HEK293 (cell line): Measurements from ENCODE around the gene UCMA.

ENCODE experiments used
- CTCF ChIA-PET: fragments of 350-600 bp; formaldehyde crosslinking; extraction: SDS; loops from one replicate; lab custom pipeline; 2021; ENCODE audit warnings: antibody characterized with exemption; lab: Yijun Ruan, JAX
- POLR2A ChIA-PET: fragments of 300-600 bp; formaldehyde crosslinking; extraction: SDS; loops from one replicate; lab custom pipeline; 2020; ENCODE audit warnings: antibody characterized with exemption, inconsistent platforms; lab: Yijun Ruan, JAX
- H3K27ac ChIP-seq: fragments of 200-500 bp; sonication (Bioruptor generic); 2 replicates; pipeline ENCODE4 v1.5.1; 2014; ENCODE audit warnings: low read depth, low read length, control low read depth, inconsistent platforms; ENCODE audit errors: extremely low read depth
- H3K36me3 ChIP-seq, 2 experiments: fragments of 200-500 bp in 1 of 2; sonication (Bioruptor generic) in 1 of 2; 1 replicate in 1 of 2; 2 replicates in 1 of 2; pipeline ENCODE4 v1.5.1; 2014 to 2017; ENCODE audit warnings: inconsistent platforms in 2 of 2, low read length in 2 of 2; ENCODE audit not compliant: control insufficient read depth in 2 of 2, insufficient read depth in 1 of 2
- H3K4me1 ChIP-seq: fragments of 200-500 bp; sonication (Bioruptor generic); 2 replicates; pipeline ENCODE4 v1.5.1; 2014; ENCODE audit warnings: mild to moderate bottlenecking, low read length, inconsistent platforms; ENCODE audit not compliant: control insufficient read depth, insufficient read depth
- H3K4me3 ChIP-seq: 2 replicates; pipeline ENCODE4 v1.5.1; 2011; ENCODE audit warnings: low read depth, mild to moderate bottlenecking, control low read depth, low read length, moderate library complexity
- H3K9me3 ChIP-seq: fragments of 200-500 bp; sonication (Bioruptor generic); 2 replicates; pipeline ENCODE4 v1.5.1; 2014; ENCODE audit warnings: low read depth, low read length, inconsistent platforms; ENCODE audit not compliant: control insufficient read depth, insufficient read depth
- GLI4 ChIP-seq: fragments of 450-650 bp; formaldehyde crosslinking; IDR thresholded peaks from 2 replicates; pipeline ENCODE4 v1.5.1; 2016; ENCODE audit warnings: missing biosample characterization, missing genetic modification characterization
- MZF1 ChIP-seq: fragments of 450-650 bp; formaldehyde crosslinking; IDR thresholded peaks from 2 replicates; pipeline ENCODE4 v1.5.1; 2017; ENCODE audit warnings: missing biosample characterization, missing genetic modification characterization, borderline replicate concordance
- SETDB1 ChIP-seq: IDR thresholded peaks from one replicate; pipeline ENCODE4 v1.6.1; 2017; ENCODE audit warnings: mild to moderate bottlenecking, low read length, moderate library complexity, mixed read lengths; ENCODE audit not compliant: insufficient read length
- TRIM28 ChIP-seq: IDR thresholded peaks from 2 replicates; pipeline ENCODE4 v1.6.1; 2011; ENCODE audit warnings: low read length, control low read depth, borderline replicate concordance
- ZBTB21 ChIP-seq: fragments of 450-650 bp; formaldehyde crosslinking; IDR thresholded peaks from 2 replicates; pipeline ENCODE4 v1.5.1; 2017; ENCODE audit warnings: missing biosample characterization, missing genetic modification characterization
- ZFP3 ChIP-seq: fragments of 450-650 bp; formaldehyde crosslinking; IDR thresholded peaks from 2 replicates; pipeline ENCODE4 v1.5.1; 2016; ENCODE audit warnings: low read depth, missing biosample characterization, missing genetic modification characterization
- ZNF19 ChIP-seq: fragments of 450-650 bp; formaldehyde crosslinking; IDR thresholded peaks from 2 replicates; pipeline ENCODE4; 2016; ENCODE audit warnings: missing biosample characterization, missing genetic modification characterization, low read depth
- ZNF23 ChIP-seq: fragments of 450-650 bp; formaldehyde crosslinking; IDR thresholded peaks from 2 replicates; pipeline ENCODE4 v1.5.1; 2016; ENCODE audit warnings: missing biosample characterization, missing genetic modification characterization, borderline replicate concordance
- ZNF24 ChIP-seq: fragments of 450-650 bp; formaldehyde crosslinking; IDR thresholded peaks from 2 replicates; pipeline ENCODE4 v1.5.1; 2016; ENCODE audit warnings: missing biosample characterization, missing genetic modification characterization
- ZNF280D ChIP-seq: fragments of 450-650 bp; formaldehyde crosslinking; IDR thresholded peaks from 2 replicates; pipeline ENCODE4 v1.5.1; 2016; ENCODE audit warnings: missing biosample characterization, missing genetic modification characterization
- ZNF335 ChIP-seq: fragments of 450-650 bp; formaldehyde crosslinking; conservative IDR thresholded peaks from 2 replicates; pipeline ENCODE4 v1.5.1; 2016; ENCODE audit warnings: missing biosample characterization, missing genetic modification characterization
- ZNF366 ChIP-seq: fragments of 450-650 bp; formaldehyde crosslinking; conservative IDR thresholded peaks from 2 replicates; pipeline ENCODE4 v1.5.1; 2016; ENCODE audit warnings: missing biosample characterization, missing genetic modification characterization
- ZNF473 ChIP-seq: fragments of 450-650 bp; formaldehyde crosslinking; IDR thresholded peaks from 2 replicates; pipeline ENCODE4 v1.5.1; 2017; ENCODE audit warnings: missing biosample characterization, missing genetic modification characterization
- ZNF530 ChIP-seq: fragments of 450-650 bp; formaldehyde crosslinking; IDR thresholded peaks from 2 replicates; pipeline ENCODE4 v1.5.1; 2016; ENCODE audit warnings: low read depth, missing biosample characterization, missing genetic modification characterization
- ZNF610 ChIP-seq: fragments of 450-650 bp; formaldehyde crosslinking; IDR thresholded peaks from 2 replicates; pipeline ENCODE4 v1.5.1; 2016; ENCODE audit warnings: missing biosample characterization, missing genetic modification characterization, borderline replicate concordance
- ZNF692 ChIP-seq: fragments of 450-650 bp; formaldehyde crosslinking; IDR thresholded peaks from 2 replicates; pipeline ENCODE4 v1.5.1; 2016; ENCODE audit warnings: missing biosample characterization, missing genetic modification characterization
- TF ChIP-seq, protein P1 (sequence below): fragments of 450-650 bp; formaldehyde crosslinking; IDR thresholded peaks from 2 replicates; pipeline ENCODE4 v1.5.1; 2016; ENCODE audit warnings: missing biosample characterization, missing genetic modification characterization

The UCMA gene

DNA sequence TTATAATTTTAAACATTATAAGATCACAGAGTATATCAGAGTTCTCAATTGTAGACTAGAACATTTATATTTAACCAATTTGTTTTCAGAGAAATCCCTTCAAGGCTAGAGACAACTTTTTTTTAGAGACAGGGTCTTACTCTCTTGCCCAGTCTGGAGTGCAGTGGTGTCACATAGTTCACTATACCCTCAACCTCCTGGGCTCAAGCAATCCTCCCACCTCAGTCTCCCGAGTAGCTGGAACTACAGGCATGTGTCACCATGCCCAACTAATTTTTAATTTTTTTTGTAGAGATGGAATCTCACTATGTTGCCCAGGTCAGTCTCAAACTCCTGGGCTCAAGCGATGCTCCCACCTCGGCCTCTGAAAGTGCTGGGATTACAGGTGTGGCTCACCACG lies 15.3 kb downstream of the UCMA start:
- TF ChIP-seq, protein P1, sequence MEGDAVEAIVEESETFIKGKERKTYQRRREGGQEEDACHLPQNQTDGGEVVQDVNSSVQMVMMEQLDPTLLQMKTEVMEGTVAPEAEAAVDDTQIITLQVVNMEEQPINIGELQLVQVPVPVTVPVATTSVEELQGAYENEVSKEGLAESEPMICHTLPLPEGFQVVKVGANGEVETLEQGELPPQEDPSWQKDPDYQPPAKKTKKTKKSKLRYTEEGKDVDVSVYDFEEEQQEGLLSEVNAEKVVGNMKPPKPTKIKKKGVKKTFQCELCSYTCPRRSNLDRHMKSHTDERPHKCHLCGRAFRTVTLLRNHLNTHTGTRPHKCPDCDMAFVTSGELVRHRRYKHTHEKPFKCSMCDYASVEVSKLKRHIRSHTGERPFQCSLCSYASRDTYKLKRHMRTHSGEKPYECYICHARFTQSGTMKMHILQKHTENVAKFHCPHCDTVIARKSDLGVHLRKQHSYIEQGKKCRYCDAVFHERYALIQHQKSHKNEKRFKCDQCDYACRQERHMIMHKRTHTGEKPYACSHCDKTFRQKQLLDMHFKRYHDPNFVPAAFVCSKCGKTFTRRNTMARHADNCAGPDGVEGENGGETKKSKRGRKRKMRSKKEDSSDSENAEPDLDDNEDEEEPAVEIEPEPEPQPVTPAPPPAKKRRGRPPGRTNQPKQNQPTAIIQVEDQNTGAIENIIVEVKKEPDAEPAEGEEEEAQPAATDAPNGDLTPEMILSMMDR (tag by site-specific recombination) = no peak
- no peak for TF ChIP-seq ZFP3 (tag by site-specific recombination)
- no peak for TF ChIP-seq ZNF24 (tag by site-specific recombination)
- TF ChIP-seq ZBTB21 (tag by site-specific recombination) = no peak
- no peak for TF ChIP-seq ZNF473 (tag by site-specific recombination)
- no peak for TF ChIP-seq ZNF280D (tag by site-specific recombination)
- TF ChIP-seq ZNF19 (tag by site-specific recombination) = no peak
- TF ChIP-seq ZNF366 = no peak
- no peak for TF ChIP-seq ZNF530 (tag by site-specific recombination)
- no peak for TF ChIP-seq ZNF692 (tag by site-specific recombination)
- TF ChIP-seq MZF1 = no peak
- TF ChIP-seq ZNF335 (tag by site-specific recombination) = no peak
- TF ChIP-seq ZNF610 (tag by site-specific recombination) = no peak
- TF ChIP-seq ZNF23 (tag by site-specific recombination) = no peak
- no peak for TF ChIP-seq SETDB1
- H3K27ac ChIP-seq = no peak overlapping the region
- H3K4me1 ChIP-seq = no peaks in the 10 kb centered on the region
- ChIA-PET POLR2A (no interaction called here), CTCF (interaction anchor here (0.8 kb wide), 1 partner anchor 9 kb away, joined by 4 read pairs; no protein-coding TSS in a partner anchor)
- H3K4me3 ChIP-seq = no peak overlapping the region
- H3K9me3 ChIP-seq = no peaks in the 10 kb centered on the region
- peaks cover 0 to 4% of the 10 kb centered on the region in 2 experiments; a peak in 1 of 3 replicates for H3K36me3 ChIP-seq

- H3K27ac ChIP-seq = no peak overlapping the region
- no peaks in the 10 kb centered on the region for H3K4me1 ChIP-seq
- H3K36me3 ChIP-seq = peaks cover 25 to 53% of the 10 kb centered on the region in 2 experiments
- ChIA-PET CTCF (no interaction called here), POLR2A (no interaction called here)
- TF ChIP-seq TRIM28 (peak; percentile 75; the same call in 1 of the 2 replicates), GLI4 (no peak), SETDB1 (peak; percentile 65)
- TF ChIP-seq, all 188 proteins: peak for 2
- H3K9me3 ChIP-seq = no peaks in the 10 kb centered on the region
- no peak overlapping the region for H3K4me3 ChIP-seq
These were observed 21.0 kb downstream of the UCMA start for GRCh38 chr10:13213163-13213562.
